Fibroblast of mammary gland (primary cell): ENCODE results near the gene NABP1.

Source experiments
- DNase-seq: peaks from one replicate; pipeline ENCODE4 v3.0.0-alpha.2; 2010; ENCODE audit warnings: low read depth
- H3K4me3 ChIP-seq: 2 replicates; pipeline ENCODE4 v1.5.1; 2011; ENCODE audit warnings: low read depth, mild to moderate bottlenecking, low read length, moderate library complexity; ENCODE audit not compliant: control insufficient read depth
- TF ChIP-seq, protein P1 (sequence below): conservative IDR thresholded peaks from 2 replicates; pipeline ENCODE4 v1.5.1; 2011; ENCODE audit warnings: low read depth, low read length, inconsistent platforms; ENCODE audit not compliant: control insufficient read depth, insufficient read depth

Gene NABP1

GRCh38 chr2:191670076-191670475 lies 7.9 kb upstream of the NABP1 start:
- TF ChIP-seq, protein P1, sequence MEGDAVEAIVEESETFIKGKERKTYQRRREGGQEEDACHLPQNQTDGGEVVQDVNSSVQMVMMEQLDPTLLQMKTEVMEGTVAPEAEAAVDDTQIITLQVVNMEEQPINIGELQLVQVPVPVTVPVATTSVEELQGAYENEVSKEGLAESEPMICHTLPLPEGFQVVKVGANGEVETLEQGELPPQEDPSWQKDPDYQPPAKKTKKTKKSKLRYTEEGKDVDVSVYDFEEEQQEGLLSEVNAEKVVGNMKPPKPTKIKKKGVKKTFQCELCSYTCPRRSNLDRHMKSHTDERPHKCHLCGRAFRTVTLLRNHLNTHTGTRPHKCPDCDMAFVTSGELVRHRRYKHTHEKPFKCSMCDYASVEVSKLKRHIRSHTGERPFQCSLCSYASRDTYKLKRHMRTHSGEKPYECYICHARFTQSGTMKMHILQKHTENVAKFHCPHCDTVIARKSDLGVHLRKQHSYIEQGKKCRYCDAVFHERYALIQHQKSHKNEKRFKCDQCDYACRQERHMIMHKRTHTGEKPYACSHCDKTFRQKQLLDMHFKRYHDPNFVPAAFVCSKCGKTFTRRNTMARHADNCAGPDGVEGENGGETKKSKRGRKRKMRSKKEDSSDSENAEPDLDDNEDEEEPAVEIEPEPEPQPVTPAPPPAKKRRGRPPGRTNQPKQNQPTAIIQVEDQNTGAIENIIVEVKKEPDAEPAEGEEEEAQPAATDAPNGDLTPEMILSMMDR: no peak
- no peak for DNase-seq
- no peak overlapping the region for H3K4me3 ChIP-seq

DNA sequence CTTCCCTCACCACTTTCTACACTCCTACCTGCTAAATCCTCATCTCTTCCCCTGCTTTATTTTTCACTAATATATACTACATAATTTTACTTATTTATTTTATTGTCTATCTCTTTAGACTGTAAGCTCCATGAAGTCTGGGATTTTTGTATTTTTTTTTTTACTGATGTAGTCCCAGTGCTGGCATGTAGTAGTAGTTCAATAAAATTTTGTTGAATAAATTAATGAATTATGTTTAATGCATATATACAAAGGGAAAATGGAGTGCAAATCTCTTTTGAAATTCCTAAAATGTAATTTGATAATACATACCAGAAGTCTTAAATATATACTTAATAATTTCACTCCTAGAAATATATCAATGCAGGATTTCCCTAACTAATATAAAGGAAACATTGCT lies 7.1 kb upstream of the NABP1 start:
- no peak for DNase-seq
- no peak overlapping the region for H3K4me3 ChIP-seq
- TF ChIP-seq, protein P1: no peak

DNA sequence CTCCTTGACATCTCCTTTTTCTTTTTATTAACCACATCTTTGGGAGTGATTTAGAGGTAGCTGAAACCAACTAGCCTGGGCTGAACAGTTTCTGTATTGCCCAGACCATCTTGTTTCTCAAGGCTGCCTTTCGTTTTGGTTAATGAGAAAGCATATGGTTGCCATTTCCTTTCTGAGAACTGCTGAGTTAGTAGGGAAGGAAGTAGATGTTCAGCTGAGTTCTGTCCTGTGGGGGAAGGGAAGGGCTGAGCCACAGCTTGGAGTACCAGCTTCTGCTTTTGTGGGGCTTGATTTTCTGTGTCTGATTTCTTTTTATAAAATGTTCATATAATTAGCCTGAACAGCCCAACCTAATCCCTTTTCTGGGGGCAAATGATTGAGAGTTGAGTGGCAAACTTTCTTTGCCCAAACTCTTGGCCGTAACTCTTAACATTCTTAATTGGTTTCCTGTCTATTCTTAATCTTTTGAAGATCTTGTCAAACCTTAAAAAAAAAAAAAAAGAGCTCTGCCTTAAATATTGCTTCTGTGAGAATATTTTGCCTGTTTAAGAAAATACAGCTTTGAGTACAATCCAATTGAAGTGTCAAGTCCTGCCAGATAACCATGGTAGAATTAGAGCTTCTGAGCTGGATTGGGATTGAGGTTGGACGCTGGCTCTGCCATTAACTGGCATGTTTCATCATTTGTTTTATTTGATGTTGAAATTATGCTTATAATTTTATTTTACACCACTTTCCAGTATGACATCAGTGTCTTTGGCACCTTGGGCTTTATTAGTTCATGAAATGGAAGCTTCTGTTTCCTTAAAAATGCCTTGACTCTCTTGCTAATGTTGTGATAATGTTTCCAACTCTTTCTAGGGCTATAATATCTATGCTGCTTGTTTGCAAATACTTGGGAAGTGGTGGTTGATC lies 1.9 kb upstream of the NABP1 start:
- TF ChIP-seq, protein P1: no peak
- H3K4me3 ChIP-seq: no peak overlapping the region
- DNase-seq: peak; percentile 41

- TF ChIP-seq, protein P1: no peak
- peak; percentile 90 for DNase-seq
- H3K4me3 ChIP-seq: peak overlapping the region; percentile 80
These were observed 918 bp upstream of the NABP1 start for GRCh38 chr2:191676790-191677645.

- DNase-seq: no peak
- TF ChIP-seq, protein P1: no peak
- H3K4me3 ChIP-seq: peak overlapping the region; percentile 76
These were observed 633 bp downstream of the NABP1 start for GRCh38 chr2:191678437-191679100.
